DOHH2 (cell line): ENCODE data around the gene YPEL1.

ENCODE experiments used
- H3F3A ChIP-seq: fragments of 200-600 bp; sonication (generic), shearing (Covaris generic); 2 replicates; pipeline ENCODE4 v1.6.0; 2016; ENCODE audit warnings: antibody characterized with exemption, mild to moderate bottlenecking; ENCODE audit not compliant: control insufficient read depth, insufficient read depth
- H3K27ac ChIP-seq: fragments of 200-600 bp; sonication (generic); 2 replicates; pipeline ENCODE4 v1.5.1; 2014; ENCODE audit warnings: low read depth, mild to moderate bottlenecking, low read length, moderate library complexity
- H3K27me3 ChIP-seq: fragments of 200-600 bp; sonication (generic); 2 replicates; pipeline ENCODE4 v1.6.1; 2014; ENCODE audit warnings: mild to moderate bottlenecking, low read length, mixed read lengths; ENCODE audit not compliant: control insufficient read depth
- H3K36me3 ChIP-seq: fragments of 200-600 bp; sonication (generic); 2 replicates; pipeline ENCODE4 v1.6.1; 2014; ENCODE audit warnings: mild to moderate bottlenecking, low read length, moderate library complexity, mixed read lengths; ENCODE audit not compliant: control insufficient read depth
- H3K4me1 ChIP-seq: fragments of 200-600 bp; sonication (generic); 2 replicates; pipeline ENCODE4 v1.6.1; 2014; ENCODE audit warnings: mild to moderate bottlenecking, low read length, mixed read lengths; ENCODE audit not compliant: control insufficient read depth
- H3K4me2 ChIP-seq: fragments of 200-600 bp; sonication (generic); 2 replicates; pipeline ENCODE4 v1.6.0; 2014; ENCODE audit warnings: mild to moderate bottlenecking, low read length, moderate library complexity
- H3K4me3 ChIP-seq: fragments of 200-600 bp; sonication (generic); 2 replicates; pipeline ENCODE4 v1.5.1; 2014; ENCODE audit warnings: mild to moderate bottlenecking, low read length, mixed read lengths
- H3K79me2 ChIP-seq: fragments of 200-600 bp; sonication (generic); 2 replicates; pipeline ENCODE4 v1.6.1; 2014; ENCODE audit warnings: mild to moderate bottlenecking, low read length, mixed read lengths; ENCODE audit not compliant: control insufficient read depth
- H3K9me2 ChIP-seq: fragments of 200-600 bp; sonication (generic); replicated peaks from 2 replicates; pipeline ENCODE4 v1.6.1; 2014; ENCODE audit warnings: mild to moderate bottlenecking, low read length, mixed read lengths; ENCODE audit not compliant: control insufficient read depth
- H3K9me3 ChIP-seq: fragments of 200-600 bp; sonication (generic); 2 replicates; pipeline ENCODE4 v1.6.1; 2014; ENCODE audit warnings: antibody characterized with exemption, low read length, mixed read lengths; ENCODE audit not compliant: control insufficient read depth, insufficient read depth
- H4K20me1 ChIP-seq: fragments of 200-600 bp; sonication (generic); 2 replicates; pipeline ENCODE4 v1.6.0; 2014; ENCODE audit warnings: low read depth, mild to moderate bottlenecking, antibody characterized with exemption, low read length, moderate library complexity; ENCODE audit not compliant: control insufficient read depth, insufficient read depth
- CTCF ChIP-seq: fragments of 200-600 bp; sonication (generic); IDR thresholded peaks from one replicate; pipeline ENCODE4 v1.5.1; 2014; ENCODE audit warnings: antibody characterized with exemption, mild to moderate bottlenecking, low read depth, low read length; ENCODE audit not compliant: poor library complexity, severe bottlenecking
- EZH2phosphoT487 ChIP-seq: fragments of 200-600 bp; sonication (generic); IDR thresholded peaks from 2 replicates; pipeline ENCODE4 v1.6.1; 2017; ENCODE audit warnings: borderline replicate concordance, mild to moderate bottlenecking, antibody characterized with exemption, low read length, moderate library complexity, mixed read lengths

YPEL1 gene

GRCh38 chr22:21758091-21758864, 22.7 kb upstream of the YPEL1 start:
- peaks cover 10% of the 10 kb centered on the region for H3K4me1 ChIP-seq
- H4K20me1 ChIP-seq = no peaks in the 10 kb centered on the region
- H3K36me3 ChIP-seq = peaks cover 22% of the 10 kb centered on the region
- peaks cover 6% of the 10 kb centered on the region for H3F3A ChIP-seq
- no peaks in the 10 kb centered on the region for H3K27me3 ChIP-seq
- TF ChIP-seq CTCF (no peak), EZH2phosphoT487 (no peak)
- H3K4me3 ChIP-seq = no peak overlapping the region
- no peaks in the 10 kb centered on the region for H3K9me3 ChIP-seq
- no peak overlapping the region for H3K27ac ChIP-seq
- H3K9me2 ChIP-seq = no peaks in the 10 kb centered on the region
- no peaks in the 10 kb centered on the region for H3K79me2 ChIP-seq
- no peak overlapping the region for H3K4me2 ChIP-seq

- Histone ChIP-seq H3K4me1 (peaks cover 10% of the 10 kb centered on the region), H4K20me1 (no peaks in the 10 kb centered on the region), H3K9me2 (no peaks in the 10 kb centered on the region), H3K27me3 (no peaks in the 10 kb centered on the region), H3F3A (peaks cover 3% of the 10 kb centered on the region), H3K27ac (no peak overlapping the region), H3K36me3 (no peaks in the 10 kb centered on the region), H3K4me3 (no peak overlapping the region), H3K4me2 (no peak overlapping the region), H3K9me3 (no peaks in the 10 kb centered on the region), H3K79me2 (no peaks in the 10 kb centered on the region)
- no peak for TF ChIP-seq CTCF
- no peak for TF ChIP-seq EZH2phosphoT487
Measured at GRCh38 chr22:21755851-21756284, 20.3 kb upstream of the YPEL1 start.

- H3K9me2 ChIP-seq = no peaks in the 10 kb centered on the region
- H3F3A ChIP-seq = peaks cover 3% of the 10 kb centered on the region
- H3K27ac ChIP-seq = no peak overlapping the region
- H3K36me3 ChIP-seq = no peaks in the 10 kb centered on the region
- no peaks in the 10 kb centered on the region for H4K20me1 ChIP-seq
- H3K79me2 ChIP-seq = no peaks in the 10 kb centered on the region
- no peaks in the 10 kb centered on the region for H3K9me3 ChIP-seq
- H3K4me1 ChIP-seq = peaks cover 10% of the 10 kb centered on the region
- H3K4me2 ChIP-seq = peak overlapping the region; percentile 35
- H3K4me3 ChIP-seq = no peak overlapping the region
- TF ChIP-seq CTCF (no peak), EZH2phosphoT487 (no peak)
- H3K27me3 ChIP-seq = no peaks in the 10 kb centered on the region
Measured at GRCh38 chr22:21754523-21754922, 18.9 kb upstream of the YPEL1 start.
